ENCODE measurements around the gene PARP3.
"Not testable (repeated sequence)": the region's sequence is repeated elsewhere in the genome, so short reads cannot be mapped to it uniquely, and the experiment has no call there.

The PARP3 gene

DNA sequence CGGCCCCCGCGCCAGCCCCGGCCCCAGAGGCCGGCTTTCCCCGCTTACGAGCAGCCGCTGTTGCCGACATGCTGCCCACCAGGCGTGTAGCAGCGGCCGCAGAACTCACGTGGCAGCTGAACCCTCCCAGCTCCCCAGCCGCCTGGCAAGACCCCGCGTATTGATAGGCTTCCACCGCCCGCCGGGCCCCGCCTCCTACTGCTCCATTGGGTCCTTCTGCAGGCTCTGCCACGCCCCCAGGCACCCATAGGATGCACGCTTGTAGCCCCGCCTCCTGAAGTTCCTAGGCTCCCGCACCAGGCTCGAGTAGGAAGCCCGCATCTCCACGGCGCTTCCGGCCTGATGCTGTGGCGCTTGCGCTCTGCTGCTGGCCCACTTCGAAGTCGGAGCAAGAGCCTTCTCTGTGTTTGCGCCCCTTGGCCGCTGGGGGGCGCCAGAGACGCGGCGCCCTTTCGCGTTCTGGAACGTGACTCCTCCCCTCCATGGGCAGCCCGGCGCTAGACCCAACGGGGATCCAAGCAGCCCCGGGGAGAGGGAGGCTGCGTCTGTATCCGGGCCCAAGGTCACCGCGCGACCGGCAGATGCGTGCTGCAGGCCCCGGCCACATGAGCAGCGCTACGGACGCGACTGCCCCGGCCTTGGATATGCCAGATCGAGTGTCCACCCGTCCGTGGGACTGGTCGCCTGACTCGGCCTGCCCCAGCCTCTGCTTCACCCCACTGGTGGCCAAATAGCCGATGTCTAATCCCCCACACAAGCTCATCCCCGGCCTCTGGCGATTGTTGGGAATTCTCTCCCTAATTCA is at the start of gene PARP3, which contains the start of gene RRP9:
PARP3 (plus strand) TSS at position 566 of the 805 bp plus-strand sequence. CDS start 993 bp downstream, outside the sequence.
RRP9 (minus strand) TSS at position 107 of the 805 bp plus-strand sequence; CDS start at position 70, 37 bp downstream.
- peak; percentile 100 for DNase-seq (ENCODE audit: low spot score)

DNA sequence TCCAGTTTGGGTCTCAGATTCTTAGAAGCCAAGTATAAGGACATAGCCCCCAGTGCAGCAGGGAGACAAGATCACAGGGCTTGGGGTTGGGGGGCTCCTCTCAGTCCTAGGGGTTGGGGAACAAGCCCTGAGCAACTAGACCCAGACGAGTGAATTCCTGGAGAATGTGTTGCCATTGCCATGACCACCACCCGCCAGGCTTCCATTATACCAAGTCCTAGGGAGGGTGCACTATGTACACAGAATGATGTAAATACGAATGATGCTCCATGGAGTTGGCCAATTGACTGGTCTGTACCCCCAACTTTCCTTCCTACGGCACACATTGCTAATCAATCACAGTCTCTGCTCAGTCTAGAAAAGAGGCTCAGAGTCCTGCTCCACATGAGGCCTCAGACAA is 47.8 kb upstream of the PARP3 start:
- no peak for DNase-seq (ENCODE audit: low spot score)

DNA sequence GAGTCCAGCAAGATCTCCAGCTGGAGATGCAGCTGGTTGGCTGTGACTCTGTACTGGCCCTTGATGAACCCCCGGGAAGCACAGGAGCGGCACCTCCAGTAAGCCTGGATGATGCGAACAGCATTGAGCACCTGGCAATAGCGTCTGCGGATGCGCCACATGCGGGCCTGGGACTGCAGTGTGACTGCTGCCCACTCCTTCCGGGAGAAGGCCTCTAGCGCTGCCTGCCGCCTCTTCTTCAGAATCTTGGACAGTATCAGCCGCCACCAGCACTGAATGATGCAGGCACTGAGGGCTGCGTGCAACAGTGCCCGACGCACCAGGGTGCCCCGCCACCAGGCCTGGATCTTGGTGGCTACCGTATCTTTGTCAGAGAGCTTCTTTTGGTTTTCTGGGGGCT is 47.2 kb upstream of the PARP3 start:
- DNase-seq (ENCODE audit: low spot score): no peak

DNA sequence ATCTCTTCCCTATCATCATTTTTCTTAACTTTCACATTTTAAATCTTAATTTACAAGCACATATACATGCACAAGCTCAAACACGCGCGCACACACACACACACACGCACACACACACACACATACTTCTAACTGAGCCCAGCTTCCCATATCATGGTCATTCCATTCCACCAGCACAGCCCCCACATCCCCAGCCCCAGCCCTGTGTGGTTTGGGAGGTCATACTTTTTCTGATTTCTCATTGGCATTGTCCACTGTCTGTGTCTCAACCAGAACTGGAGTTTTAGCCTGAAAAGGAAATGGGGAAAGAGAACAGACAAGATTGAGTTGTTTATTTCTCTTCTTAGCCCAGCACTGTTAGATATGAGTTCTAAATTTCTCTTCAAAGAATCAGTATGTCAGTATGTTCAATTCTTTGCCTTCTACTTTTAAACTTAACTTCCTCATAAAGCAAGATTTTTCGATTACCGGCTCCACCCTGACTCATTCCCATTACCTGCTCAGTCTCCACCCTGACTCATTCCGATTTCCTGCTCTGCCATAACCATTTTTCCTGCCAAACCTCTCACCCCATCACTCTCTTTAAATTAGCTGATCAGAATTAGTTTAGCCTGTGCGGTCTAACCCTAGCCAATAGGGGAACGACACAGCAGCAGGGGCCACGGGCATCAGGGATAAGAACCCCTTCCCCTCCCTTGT is 45.4 kb upstream of the PARP3 start:
- no peak for DNase-seq (ENCODE audit: low spot score)

DNA sequence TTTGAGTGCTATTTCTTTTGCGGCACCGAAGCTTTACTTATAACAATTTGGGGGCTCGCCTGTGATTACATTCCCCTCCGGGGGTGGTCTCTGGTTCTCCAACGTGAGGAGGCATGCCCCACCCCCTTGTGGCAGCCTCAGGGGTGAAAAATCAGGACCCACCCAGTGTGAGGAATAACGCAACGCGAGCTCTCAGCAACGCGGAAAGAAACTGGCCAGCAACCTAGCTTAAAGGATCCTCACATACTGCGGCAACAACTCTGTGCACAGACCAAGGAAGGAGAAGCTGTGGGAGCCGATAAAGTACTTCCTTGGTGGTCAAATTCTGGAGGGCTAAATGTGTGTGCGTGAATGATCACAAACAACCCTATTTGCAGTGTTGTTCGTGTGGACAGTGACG is 44.8 kb upstream of the PARP3 start:
- DNase-seq (ENCODE audit: low spot score): no peak

DNA sequence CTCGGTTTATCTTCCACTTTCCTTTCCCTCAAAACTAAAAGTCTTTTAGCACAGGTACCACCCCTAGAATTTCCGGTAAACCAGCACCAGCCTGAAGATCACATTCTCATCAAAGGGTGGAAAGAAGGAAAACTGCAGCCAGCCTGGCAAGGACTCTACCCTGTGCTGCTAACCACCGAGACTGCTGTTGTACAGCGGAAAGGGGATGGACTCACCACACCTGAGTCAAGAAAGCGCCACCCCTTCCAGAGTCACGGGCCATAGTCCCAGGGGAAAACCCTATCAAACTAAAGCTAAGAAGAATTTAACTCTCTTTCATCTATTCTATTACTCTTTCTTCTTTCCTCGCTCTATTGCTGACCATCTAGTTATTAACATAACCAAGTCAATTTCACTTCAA is 42.1 kb upstream of the PARP3 start:
- DNase-seq (ENCODE audit: low spot score): not testable (repeated sequence)

DNA sequence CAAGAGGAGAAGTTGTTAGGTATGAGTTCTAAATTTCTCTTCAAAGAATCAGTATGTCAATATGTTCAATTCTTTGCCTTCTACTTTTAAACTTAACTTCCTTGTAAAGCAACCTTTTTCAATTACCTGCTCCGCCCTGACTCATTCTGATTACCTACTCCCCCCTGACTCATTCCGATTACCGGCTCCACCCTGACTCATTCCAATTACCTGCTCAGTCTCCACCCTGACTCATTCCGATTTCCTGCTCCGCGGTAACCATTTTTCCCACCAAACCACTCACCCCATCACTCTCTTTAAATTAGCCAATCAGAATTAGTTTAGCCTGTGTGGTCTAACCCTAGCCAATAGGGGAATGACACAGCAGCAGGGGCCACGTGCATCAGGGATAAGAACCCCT is 39.8 kb upstream of the PARP3 start:
- DNase-seq (ENCODE audit: low spot score): not testable (repeated sequence)

DNA sequence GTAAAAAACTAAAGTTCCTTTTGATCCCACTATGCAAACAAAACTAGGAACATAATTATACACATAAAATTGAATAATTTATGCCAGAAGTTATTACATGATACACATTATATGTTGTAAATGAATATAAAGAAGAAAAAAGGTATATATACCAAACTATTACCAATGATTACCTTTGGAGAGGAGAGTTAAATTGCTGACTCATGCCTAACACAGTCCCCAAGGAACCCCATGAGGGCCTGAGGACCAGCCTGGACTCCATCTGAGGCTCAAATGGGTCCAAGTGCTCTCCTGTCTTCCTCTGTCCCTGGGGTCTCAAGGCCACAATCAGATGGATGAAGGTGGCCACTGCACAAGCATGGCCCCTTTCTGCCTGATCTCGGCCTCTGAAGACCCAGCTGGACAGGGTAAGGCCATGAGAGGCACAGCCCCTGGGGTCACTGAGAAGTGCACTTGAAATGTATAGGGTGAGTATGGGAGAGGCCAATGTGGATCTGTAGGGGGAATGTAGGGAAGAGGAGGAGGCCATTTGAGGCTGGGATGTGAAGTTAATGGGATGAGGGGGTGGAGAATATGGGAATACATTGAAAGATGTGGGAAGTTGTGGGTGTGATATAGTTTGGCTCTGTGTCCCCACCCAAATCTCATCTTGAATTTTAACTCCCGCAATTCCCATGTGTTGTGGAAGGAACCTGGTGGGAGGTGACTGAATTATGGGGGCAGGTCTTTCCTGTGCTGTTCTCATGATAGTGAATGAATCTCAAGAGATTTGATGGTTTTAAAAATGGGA is 37.9 kb upstream of the PARP3 start:
- DNase-seq (ENCODE audit: low spot score): no peak

DNA sequence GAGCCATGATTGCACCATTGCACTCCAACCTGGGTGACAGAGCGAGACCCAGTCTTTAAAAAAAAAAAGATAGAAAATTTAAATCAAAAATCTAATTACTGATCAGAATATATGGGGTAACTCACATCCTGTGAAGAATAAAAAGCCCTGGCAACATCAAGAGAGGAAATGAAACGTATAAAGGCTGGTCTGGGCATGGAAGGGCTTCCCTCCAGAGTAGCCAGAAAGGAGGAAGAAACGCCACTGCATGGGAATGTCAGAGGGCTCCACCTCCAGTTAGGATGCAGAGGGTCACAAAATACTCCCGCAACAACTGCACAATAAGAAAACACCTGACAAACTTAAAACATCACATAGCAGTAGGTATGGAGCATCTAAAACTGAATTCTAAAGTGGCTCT is 34.1 kb upstream of the PARP3 start:
- DNase-seq (ENCODE audit: low spot score): no peak

DNA sequence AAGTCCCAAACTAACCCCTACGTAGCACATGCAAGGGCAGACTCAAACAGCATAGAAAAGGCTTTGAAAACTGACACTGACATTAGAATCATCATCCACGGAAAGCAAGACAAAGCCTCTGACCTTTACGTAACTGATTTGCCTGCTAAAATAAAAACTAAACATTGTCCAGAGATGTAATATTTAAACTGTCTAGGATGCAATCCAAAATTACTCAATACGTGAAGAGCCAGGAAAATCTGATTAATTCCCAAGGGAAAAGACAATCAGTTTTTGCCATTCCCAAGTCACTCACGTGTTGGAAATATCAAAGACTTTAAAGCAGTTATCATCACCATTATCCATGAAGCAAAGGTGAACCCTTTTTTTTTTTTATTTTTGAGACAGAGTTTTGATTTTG is 25.7 kb upstream of the PARP3 start:
- DNase-seq (ENCODE audit: low spot score): no peak

DNA sequence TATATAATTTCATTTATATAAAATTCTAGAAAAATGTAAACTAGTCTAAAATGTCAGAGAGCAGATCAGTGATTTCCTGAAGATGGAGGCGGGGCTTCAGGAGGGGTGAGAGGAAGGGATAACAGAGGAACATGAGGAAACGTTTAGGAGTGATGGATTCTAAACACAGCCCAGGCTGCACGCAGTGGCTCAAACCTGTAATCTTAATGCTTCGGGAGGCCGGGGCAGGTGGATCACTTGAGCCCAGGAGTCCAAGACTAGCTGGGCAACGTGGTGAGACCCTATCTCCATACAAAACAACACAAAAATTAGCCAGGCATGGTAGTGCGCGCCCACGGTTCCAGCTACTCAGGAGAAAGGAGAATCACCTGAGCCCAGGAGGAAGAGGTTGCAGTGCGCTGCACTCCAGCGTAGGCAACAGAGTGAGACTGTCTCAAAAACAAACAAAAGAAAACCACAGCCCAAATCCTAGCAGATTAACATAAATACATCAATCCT is 21.0 kb upstream of the PARP3 start:
- DNase-seq (ENCODE audit: low spot score): no peak

DNA sequence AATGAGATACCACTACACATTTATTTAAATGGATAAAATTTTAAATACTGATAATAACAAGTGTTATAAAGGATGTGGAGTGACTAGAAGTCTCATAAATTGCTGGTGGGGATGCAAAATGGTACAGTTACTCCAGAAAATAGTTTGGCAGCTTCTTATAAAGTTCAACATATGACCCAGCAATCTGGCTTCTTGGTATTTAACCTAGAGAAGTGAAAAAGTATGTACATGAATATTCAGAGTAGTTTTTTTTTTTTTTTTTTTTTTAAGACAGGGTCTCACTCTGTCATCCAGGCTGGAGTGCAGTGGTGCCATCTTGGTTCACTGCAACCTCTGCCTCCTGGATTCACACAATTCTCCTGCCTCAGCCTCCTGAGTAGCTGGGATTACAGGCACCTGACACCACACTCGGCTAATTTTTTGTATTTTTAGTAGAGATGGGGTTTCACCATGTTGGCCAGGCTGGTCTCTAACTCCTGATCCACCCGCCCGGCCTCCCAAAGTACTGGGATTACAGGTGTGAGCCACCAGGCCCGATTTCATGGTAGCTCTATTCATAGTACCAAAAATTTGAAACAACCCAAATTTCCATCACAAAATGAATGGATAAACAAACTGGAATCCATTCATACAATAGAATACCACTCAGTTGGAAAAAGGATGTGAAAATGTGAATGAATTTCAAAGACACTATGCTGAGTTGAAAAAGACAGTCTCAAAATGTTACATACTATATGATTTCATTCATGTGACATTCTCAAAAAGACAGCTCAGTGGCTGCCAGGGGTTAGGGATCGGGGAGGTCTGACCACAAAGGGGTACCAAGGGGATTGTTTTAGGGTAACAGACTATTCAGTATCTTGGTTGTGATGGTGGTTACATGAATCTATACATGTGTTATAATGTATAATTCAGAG is 14.8 kb upstream of the PARP3 start:
- no peak for DNase-seq (ENCODE audit: low spot score)

DNA sequence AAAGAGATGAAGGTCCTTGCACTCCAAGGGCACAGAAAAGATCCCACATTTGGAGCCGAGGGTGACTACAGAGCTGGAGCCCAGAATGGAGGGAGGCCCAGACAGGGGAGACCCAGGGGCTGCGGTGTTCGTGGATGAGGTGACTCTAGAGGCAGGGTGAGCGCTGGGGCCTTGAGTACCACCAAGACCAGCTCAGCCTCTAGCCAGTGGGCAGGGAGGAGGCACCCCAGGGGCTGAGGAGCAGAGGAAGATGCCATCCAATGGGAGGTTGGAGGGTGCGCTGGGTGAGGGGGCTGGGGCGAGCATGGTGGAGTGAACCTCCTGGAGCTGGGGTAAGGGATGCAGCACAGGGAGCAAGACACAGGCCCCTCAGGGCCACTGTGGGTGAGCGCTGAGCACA is 13.7 kb upstream of the PARP3 start:
- no peak for DNase-seq (ENCODE audit: low spot score)

DNA sequence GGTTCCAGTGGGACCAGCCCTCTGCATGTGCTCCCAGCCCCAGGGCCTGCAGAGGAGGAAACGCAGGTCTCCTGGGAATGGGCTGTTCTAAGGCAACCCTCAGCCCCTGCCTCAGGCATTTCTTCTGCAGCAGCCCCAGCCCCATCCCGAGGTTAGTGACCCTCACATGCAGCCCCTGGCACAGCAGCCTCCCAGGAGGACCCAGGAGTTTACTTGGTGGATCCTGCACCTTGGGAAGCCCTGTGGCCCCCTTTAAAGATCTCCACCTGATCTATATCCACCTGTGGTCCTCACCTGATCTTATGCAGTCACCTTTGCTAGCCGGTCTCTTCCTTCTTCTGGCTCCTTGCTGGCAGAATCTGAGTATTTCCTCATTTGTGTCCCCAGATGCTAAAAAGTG is 13.2 kb upstream of the PARP3 start:
- not testable (repeated sequence) for DNase-seq (ENCODE audit: low spot score)

DNA sequence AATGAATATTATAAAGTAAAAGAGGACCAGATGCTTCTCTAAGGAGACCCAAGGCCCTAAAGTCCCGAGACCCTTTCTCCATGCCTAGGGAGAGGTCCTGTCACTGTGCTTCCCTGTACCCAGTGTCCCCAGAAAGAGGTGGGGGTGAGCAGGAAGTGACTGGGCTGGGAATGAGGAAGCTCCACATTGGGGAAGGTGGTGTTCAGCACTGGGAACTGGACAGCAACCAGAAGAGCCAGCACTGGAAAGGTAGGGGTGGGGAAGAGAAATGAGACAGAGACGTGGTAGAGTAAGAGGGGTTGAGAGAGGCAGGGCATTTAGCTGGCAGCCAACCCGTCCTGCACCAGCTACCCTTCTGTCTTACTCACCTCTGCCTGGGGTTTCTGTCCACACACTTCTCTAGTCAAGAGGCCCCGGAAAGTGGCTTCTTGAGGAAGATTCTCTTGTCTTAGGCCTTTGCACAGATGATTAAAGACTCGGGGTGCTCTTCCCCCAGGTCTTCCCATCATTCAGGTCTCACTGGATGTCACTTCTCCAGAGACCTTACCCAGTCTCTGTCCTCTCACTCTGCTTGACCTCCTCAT is 12.7 kb upstream of the PARP3 start:
- DNase-seq (ENCODE audit: low spot score): no peak

DNA sequence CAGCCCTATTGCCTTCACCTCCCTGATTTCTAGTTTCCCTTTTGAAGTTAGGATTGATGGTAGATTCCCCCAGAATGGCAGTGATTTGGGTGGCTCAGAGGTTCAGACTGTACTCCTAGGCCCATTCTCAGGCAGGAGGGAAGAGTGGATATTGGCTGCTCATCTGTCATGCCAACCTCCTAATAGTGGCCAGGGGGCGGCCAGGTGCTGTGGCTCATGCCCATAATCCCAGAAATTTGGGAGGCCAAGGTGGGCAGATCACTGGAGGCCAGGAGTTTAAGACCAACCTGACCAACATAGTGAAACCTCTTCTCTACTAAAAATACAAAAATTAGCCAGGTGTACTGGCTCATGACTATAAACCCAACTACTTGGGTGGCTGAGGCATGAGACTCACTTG is 11.7 kb upstream of the PARP3 start:
- DNase-seq (ENCODE audit: low spot score): no peak

DNA sequence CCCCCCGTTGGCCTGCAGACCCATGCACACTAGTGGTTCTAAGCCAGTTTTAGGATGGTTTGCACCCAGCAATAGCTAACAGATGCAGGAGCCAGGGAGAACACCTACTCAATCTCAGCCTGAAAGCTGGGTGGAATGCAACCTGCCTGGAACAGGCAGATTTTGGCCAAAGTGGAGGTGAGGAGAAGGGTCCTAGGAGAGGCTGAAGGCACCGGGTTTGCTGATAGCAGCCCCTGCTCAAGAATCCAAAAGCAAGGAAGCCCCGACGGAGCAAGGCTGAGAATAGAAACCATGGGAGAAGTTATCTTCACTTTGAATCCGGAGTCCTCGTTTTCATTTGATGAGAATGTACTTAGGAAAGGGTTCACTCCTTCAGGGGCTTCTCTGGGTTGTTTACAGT is 10.4 kb upstream of the PARP3 start:
- DNase-seq (ENCODE audit: low spot score): no peak

DNA sequence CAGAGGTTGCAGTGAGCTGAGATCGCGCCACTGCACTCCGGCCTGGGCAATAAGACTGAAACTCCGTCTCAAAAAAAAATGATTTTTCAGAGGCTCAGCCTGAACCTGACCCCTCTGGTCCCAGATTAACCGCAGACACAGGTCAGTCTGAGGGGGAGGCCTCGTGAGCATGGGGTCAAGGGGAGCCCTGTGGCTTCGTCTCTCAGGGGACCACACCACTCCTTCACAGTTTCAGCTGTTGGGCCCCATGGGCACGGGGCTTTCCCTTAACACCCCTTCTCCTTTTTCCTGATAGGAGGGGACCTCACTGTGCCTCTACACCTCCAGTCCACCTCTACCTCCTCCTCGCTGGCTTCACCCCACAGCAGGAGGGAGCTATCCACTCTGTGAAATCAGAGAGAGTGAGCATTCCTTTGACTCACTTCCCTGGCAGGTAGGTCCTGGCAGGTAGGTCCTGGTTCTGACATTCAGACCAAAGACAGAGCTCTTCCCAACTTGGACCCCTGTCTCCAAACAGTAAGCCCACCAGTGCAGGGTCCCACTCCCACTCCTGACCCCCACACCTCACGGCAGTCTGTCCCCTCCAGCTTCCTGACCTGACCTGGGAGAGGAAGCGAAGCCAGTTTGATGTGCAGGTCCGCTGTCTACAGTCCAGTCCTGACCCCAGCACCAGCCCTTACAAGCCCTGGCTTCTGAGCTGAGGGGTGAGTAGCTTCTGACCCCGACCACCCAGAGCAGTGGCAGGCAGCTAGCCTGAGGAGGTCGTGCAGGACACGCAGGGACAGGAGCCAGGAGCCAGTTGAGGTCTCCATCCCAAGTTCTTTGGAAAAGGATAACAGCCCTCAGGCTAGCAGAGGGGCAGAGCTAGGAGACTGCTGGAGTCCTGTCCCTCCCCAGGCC is 9.4 kb upstream of the PARP3 start:
- no peak for DNase-seq (ENCODE audit: low spot score)

DNA sequence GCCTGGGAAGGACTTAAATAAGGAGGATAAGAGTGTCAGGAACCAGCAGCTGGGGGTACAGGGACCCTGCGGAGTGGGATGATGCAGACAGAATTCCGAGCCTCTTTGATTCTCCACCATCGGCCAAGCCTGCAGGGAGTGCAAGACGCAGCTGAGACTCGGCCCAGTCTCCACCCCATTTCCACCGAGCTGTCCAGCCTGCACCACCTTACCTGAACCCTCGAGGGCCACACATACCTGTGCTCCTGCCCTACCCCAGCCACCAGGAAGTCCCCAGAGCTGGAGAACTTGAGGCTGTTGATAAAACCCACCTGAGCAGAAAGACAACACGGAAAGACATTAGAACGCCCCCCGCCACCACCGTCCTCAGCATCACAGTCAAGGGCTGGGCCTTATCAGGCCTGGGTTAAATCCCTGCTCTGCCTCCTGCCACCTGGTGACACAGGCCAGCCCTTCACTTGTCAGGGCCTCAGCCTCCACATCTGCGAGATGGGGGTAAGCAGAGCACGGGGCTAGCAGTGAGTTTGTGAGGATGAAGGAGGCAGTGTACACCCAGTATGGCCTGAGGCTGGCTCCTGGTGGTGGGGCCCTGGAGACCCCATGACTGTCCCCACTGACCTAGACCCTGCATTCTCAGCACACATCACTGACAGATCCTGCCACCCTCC is 8.6 kb upstream of the PARP3 start:
- no peak for DNase-seq (ENCODE audit: low spot score)

All from cerebellar cortex (tissue), 1 donor.